ENCODE data around the gene VPS13D. TPM values are rescaled to one million over a fixed set of nuclear protein-coding genes. Genes with fewer than 3 reads are reported as not detected.

Gene VPS13D
- total and polyA plus RNA-seq, 2 of the 4 experiments (the other 2 are of a cell fraction) = 9.0 to 16.3 TPM

DNA sequence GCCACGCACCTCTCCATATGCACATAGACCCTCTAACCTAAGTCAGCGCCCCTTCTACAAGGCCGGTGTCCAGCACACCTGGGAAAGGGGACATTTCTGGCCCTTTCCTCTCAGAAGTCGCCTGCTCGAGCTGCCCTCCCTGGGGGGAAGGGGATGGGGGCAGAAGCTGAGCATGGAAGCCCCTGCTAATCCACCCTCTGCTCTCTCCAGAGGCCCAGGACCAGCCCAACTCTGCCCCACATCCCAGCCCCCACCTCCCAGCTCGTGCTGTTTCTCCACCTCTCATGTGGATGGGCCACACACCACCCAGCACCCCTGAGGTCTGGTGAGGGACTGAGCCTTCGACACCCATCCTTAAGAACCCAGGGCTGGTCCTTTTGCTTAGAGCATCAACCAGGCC is 48.3 kb upstream of the VPS13D start:
- no peak overlapping the region for H4K5ac ChIP-seq (ENCODE audit: low read depth, low read length)
- H2AK5ac ChIP-seq (ENCODE audit: low read depth, low read length) = no peak overlapping the region; the same call in 1 of the 2 replicates
- peaks cover 11% of the 10 kb centered on the region for H3K9me1 ChIP-seq (ENCODE audit: insufficient read depth, low read length)
- no peak overlapping the region for H2AK9ac ChIP-seq (replicated peaks; ENCODE audit: low read depth, low read length, poor library complexity)
- H4K8ac ChIP-seq (ENCODE audit: low read depth in 2 of 2, low read length in 2 of 2) = no peak overlapping the region
- no peak overlapping the region for H3K4me2 ChIP-seq (ENCODE audit: low read depth, low read length)
- H3K4me1 ChIP-seq (ENCODE audit: control insufficient read depth, insufficient read depth, low read length) = peaks cover 49% of the 10 kb centered on the region
- no peak overlapping the region for H3K4ac ChIP-seq (ENCODE audit: low read depth, low read length)
- H3K79me1 ChIP-seq (ENCODE audit: low read depth in 1 of 2, low read length in 2 of 2) = peaks cover 0 to 14% of the 10 kb centered on the region in 2 experiments; a peak in 3 of 4 replicates
- H3K27ac ChIP-seq (ENCODE audit: insufficient read depth, low read length) = no peak overlapping the region
- ChIA-PET CTCF (interaction anchor here (2.0 kb wide), 1 partner anchor 56 kb away, joined by 4 read pairs; no protein-coding TSS in a partner anchor), POLR2A (ENCODE audit: unreplicated experiment) (no interaction called here)
- no peak overlapping the region for H3K9ac ChIP-seq (ENCODE audit: low read depth, low read length)
- no peak overlapping the region for H2BK120ac ChIP-seq (ENCODE audit: low read depth, low read length)
- intact Hi-C loops (cut with micrococcal nuclease) (no loop called here), in situ Hi-C loops (cut with MboI; ENCODE audit: low sequenced_read_pairs) (no loop called here), dilution Hi-C loops (cut with HindIII; ENCODE audit: low sequenced_read_pairs, unreplicated experiment) (no loop called here)
- WGBS, 2 experiments (ENCODE audit: extremely low coverage in 2 of 2, insufficient read length in 1 of 2) = 100% methylated on average over 1 of the region's 7 CpGs; no CpG with 5 or more reads in 1 of the 2 experiments
- TF ChIP-seq POLR2A (IDR thresholded peaks at IDR 0.05; ENCODE audit: low read depth, low read length) (no peak), RCOR1 (IDR thresholded peaks at IDR 0.05; ENCODE audit: insufficient replicate concordance, low read length) (no peak), FOS (IDR thresholded peaks at IDR 0.05; ENCODE audit: low read depth, low read length) (no peak), BHLHE40 (IDR thresholded peaks at IDR 0.05; ENCODE audit: low read depth, low read length) (no peak), MAFK (IDR thresholded peaks at IDR 0.05; ENCODE audit: low read depth, low read length) (no peak), CHD1 (IDR thresholded peaks at IDR 0.05; ENCODE audit: low read depth, low read length) (no peak)
- TF ChIP-seq, protein P1, sequence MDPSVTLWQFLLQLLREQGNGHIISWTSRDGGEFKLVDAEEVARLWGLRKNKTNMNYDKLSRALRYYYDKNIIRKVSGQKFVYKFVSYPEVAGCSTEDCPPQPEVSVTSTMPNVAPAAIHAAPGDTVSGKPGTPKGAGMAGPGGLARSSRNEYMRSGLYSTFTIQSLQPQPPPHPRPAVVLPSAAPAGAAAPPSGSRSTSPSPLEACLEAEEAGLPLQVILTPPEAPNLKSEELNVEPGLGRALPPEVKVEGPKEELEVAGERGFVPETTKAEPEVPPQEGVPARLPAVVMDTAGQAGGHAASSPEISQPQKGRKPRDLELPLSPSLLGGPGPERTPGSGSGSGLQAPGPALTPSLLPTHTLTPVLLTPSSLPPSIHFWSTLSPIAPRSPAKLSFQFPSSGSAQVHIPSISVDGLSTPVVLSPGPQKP (IDR thresholded peaks at IDR 0.05; ENCODE audit: borderline replicate concordance, low read depth, low read length) = no peak
- H2BK15ac ChIP-seq (ENCODE audit: low read depth, low read length) = no peak overlapping the region
- no peak overlapping the region for H3K4me3 ChIP-seq (ENCODE audit: insufficient read depth, low read depth, low read length)
- H2BK5ac ChIP-seq (ENCODE audit: low read depth, low read length, poor library complexity, severe bottlenecking) = no peak overlapping the region
- H4K91ac ChIP-seq (ENCODE audit: insufficient read depth, low read depth, low read length) = 0 out of 2 replicates have a peak overlapping the region, but pooled peaks have one; percentile 7
- ATAC-seq (ENCODE audit: low read depth) (no peak), DNase-seq (no peak)
- H3K36me3 ChIP-seq (ENCODE audit: control insufficient read depth, insufficient read depth, low read length) = no peaks in the 10 kb centered on the region
- H3K56ac ChIP-seq (ENCODE audit: extremely low read depth, insufficient read depth, low read length) = no peak overlapping the region
- no TSS peak for BruUV-seq (replicated peaks)
- no peak overlapping the region for H3K18ac ChIP-seq (ENCODE audit: low read depth, low read length)
- no peaks in the 10 kb centered on the region for H3K27me3 ChIP-seq (ENCODE audit: control insufficient read depth, insufficient read depth, low read length)
- no peak overlapping the region for H3K14ac ChIP-seq (replicated peaks; ENCODE audit: low read depth, low read length)
- no peaks in the 10 kb centered on the region for H3K9me3 ChIP-seq (ENCODE audit: control insufficient read depth, insufficient read depth, low read length)
- H3K23ac ChIP-seq (ENCODE audit: low read depth, low read length) = no peak overlapping the region
- peak overlapping the region; percentile 6 for H2AFZ ChIP-seq (replicated peaks; ENCODE audit: low read length, poor library complexity)
- H4K20me1 ChIP-seq (ENCODE audit: insufficient read depth, low read length) = no peaks in the 10 kb centered on the region
- H2BK20ac ChIP-seq (ENCODE audit: low read depth, low read length) = no peak overlapping the region
